ENCODE data around the gene MAP4K3. TPM values are rescaled to one million over a fixed set of nuclear protein-coding genes. Genes with fewer than 3 reads are reported as not detected.

MAP4K3 gene
- total and polyA plus RNA-seq, 2 donors from 2014 or later, result 14.9 to 39.5 TPM

DNA sequence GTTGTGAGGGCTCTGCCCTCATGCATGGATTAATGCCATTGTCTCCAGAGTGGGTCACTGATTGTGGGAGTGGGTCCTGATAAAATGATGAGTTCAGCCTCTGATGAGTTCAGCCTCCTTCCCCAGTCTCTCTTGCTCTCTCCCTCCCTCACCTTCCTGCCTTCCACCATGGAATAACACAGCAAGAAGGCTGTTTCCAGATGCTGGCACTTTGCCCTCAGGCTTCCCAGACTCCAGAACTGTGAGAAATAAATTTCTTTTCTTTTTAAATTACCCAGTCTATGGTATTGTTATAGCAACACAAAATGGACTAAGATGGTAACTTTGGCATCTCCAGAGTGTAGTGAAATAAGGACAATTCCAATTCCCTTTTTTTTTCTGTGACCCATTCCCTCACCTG, 47.1 kb upstream of the MAP4K3 start:
- H3K27me3 ChIP-seq (ENCODE audit: control insufficient read depth, insufficient read depth, low read length), result no peaks in the 10 kb centered on the region
- no peak for DNase-seq
- H3K27ac ChIP-seq (ENCODE audit: low read depth in 2 of 2, low read length in 2 of 2), result no peak overlapping the region
- no peak for FAIRE-seq
- no peaks in the 10 kb centered on the region for H3K9me3 ChIP-seq (ENCODE audit: control insufficient read depth in 2 of 3, insufficient read depth in 1 of 3, low read length in 3 of 3)
- intact Hi-C loops (cut with DNase I), result no loop called here
- H3K36me3 ChIP-seq (ENCODE audit: control insufficient read depth in 2 of 3, insufficient read depth in 3 of 3, low read length in 3 of 3), result no peaks in the 10 kb centered on the region
- H3K4me1 ChIP-seq (ENCODE audit: control insufficient read depth in 2 of 3, insufficient read depth in 2 of 3, low read depth in 1 of 3, low read length in 3 of 3), result no peaks in the 10 kb centered on the region
- no peak overlapping the region for H3K9ac ChIP-seq (ENCODE audit: low read length in 3 of 3)
- TF ChIP-seq CTCF (IDR thresholded peaks at IDR 0.05; ENCODE audit: borderline replicate concordance, extremely low read depth, insufficient read depth), result no peak
- no peak overlapping the region for H3K4me3 ChIP-seq (ENCODE audit: low read length in 3 of 3)

- DNase-seq (no peak), FAIRE-seq (no peak)
- Histone ChIP-seq H3K9me3 (ENCODE audit: control insufficient read depth in 2 of 3, insufficient read depth in 1 of 3, low read length in 3 of 3) (no peaks in the 10 kb centered on the region), H3K9ac (ENCODE audit: low read length in 3 of 3) (no peak overlapping the region), H3K4me1 (ENCODE audit: control insufficient read depth in 2 of 3, insufficient read depth in 2 of 3, low read depth in 1 of 3, low read length in 3 of 3) (no peaks in the 10 kb centered on the region), H3K36me3 (ENCODE audit: control insufficient read depth in 2 of 3, insufficient read depth in 3 of 3, low read length in 3 of 3) (no peaks in the 10 kb centered on the region), H3K27me3 (ENCODE audit: control insufficient read depth, insufficient read depth, low read length) (no peaks in the 10 kb centered on the region), H3K27ac (ENCODE audit: low read depth in 2 of 2, low read length in 2 of 2) (no peak overlapping the region), H3K4me3 (ENCODE audit: low read length in 3 of 3) (no peak overlapping the region)
- TF ChIP-seq CTCF (IDR thresholded peaks at IDR 0.05; ENCODE audit: borderline replicate concordance, extremely low read depth, insufficient read depth), result no peak
- intact Hi-C loops (cut with DNase I), result no loop called here
These were observed 46.4 kb upstream of the MAP4K3 start for GRCh38 chr2:39483534-39483933.

- DNase-seq (no peak), FAIRE-seq (no peak)
- Histone ChIP-seq H3K27me3 (ENCODE audit: control insufficient read depth, insufficient read depth, low read length) (no peaks in the 10 kb centered on the region), H3K4me3 (ENCODE audit: low read length in 3 of 3) (no peak overlapping the region), H3K9ac (ENCODE audit: low read length in 3 of 3) (no peak overlapping the region), H3K36me3 (ENCODE audit: control insufficient read depth in 2 of 3, insufficient read depth in 3 of 3, low read length in 3 of 3) (no peaks in the 10 kb centered on the region), H3K4me1 (ENCODE audit: control insufficient read depth in 2 of 3, insufficient read depth in 2 of 3, low read depth in 1 of 3, low read length in 3 of 3) (no peaks in the 10 kb centered on the region), H3K27ac (ENCODE audit: low read depth in 2 of 2, low read length in 2 of 2) (no peak overlapping the region), H3K9me3 (ENCODE audit: control insufficient read depth in 2 of 3, insufficient read depth in 1 of 3, low read length in 3 of 3) (no peaks in the 10 kb centered on the region)
- intact Hi-C loops (cut with DNase I), result no loop called here
- no peak for TF ChIP-seq CTCF (IDR thresholded peaks at IDR 0.05; ENCODE audit: borderline replicate concordance, extremely low read depth, insufficient read depth)
These were observed 44.5 kb upstream of the MAP4K3 start for GRCh38 chr2:39481611-39482010.

DNA sequence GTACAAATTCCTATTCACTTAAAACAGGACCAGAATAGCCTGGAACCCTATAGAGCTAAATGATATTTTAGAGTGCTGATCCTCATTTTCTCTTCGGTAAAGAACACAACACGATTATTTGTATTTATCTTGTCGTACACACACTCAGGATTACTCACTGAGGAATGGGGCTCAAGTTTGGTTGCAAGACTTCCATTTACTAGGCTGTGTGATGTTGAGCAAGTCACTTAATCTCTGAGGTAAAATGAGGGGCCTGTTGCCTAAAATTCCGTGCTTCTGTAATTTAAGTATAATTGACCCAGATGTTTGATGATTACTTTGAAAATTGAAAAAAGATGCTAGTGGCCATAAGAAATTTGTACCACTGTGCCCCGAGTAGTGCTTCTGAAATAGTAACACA, 42.6 kb upstream of the MAP4K3 start:
- H3K27me3 ChIP-seq (ENCODE audit: control insufficient read depth, insufficient read depth, low read length), result no peaks in the 10 kb centered on the region
- H3K9ac ChIP-seq (ENCODE audit: low read length in 3 of 3), result no peak overlapping the region
- no peaks in the 10 kb centered on the region for H3K4me1 ChIP-seq (ENCODE audit: control insufficient read depth in 2 of 3, insufficient read depth in 2 of 3, low read depth in 1 of 3, low read length in 3 of 3)
- H3K36me3 ChIP-seq (ENCODE audit: control insufficient read depth in 2 of 3, insufficient read depth in 3 of 3, low read length in 3 of 3), result peaks cover 0 to 3% (median 0%) of the 10 kb centered on the region in 3 donors
- no peak overlapping the region for H3K27ac ChIP-seq (ENCODE audit: low read depth in 2 of 2, low read length in 2 of 2)
- intact Hi-C loops (cut with DNase I), result no loop called here
- no peak overlapping the region for H3K4me3 ChIP-seq (ENCODE audit: low read length in 3 of 3)
- no peaks in the 10 kb centered on the region for H3K9me3 ChIP-seq (ENCODE audit: control insufficient read depth in 2 of 3, insufficient read depth in 1 of 3, low read length in 3 of 3)
- FAIRE-seq (no peak), DNase-seq (no peak)
- no peak for TF ChIP-seq CTCF (IDR thresholded peaks at IDR 0.05; ENCODE audit: borderline replicate concordance, extremely low read depth, insufficient read depth)
